Transverse colon (tissue), 4 donors: ENCODE measurements around the gene VTI1A.

Source experiments
- CTCF ChIP-seq, 5 experiments: fragments of 200-600 bp in 3 of 5; fragments of 450-650 bp in 2 of 5; sonication (generic) in 3 of 5; IDR thresholded peaks; 1 replicate in 2 of 5; 2 replicates in 3 of 5; pipeline ENCODE4 v1.5.1; 2016 to 2017; ENCODE audit warnings: antibody characterized with exemption in 5 of 5, inconsistent platforms in 3 of 5, mild to moderate bottlenecking in 2 of 5, moderate library complexity in 1 of 5
- EP300 ChIP-seq: sonication (generic); formaldehyde crosslinking; IDR thresholded peaks from one replicate; pipeline ENCODE4 v1.6.1; 2017; ENCODE audit warnings: antibody characterized with exemption, low read depth
- POLR2A ChIP-seq: fragments of 450-650 bp; IDR thresholded peaks from one replicate; pipeline ENCODE4 v1.6.1; 2016; ENCODE audit warnings: antibody characterized with exemption, mild to moderate bottlenecking, moderate library complexity
- POLR2AphosphoS5 ChIP-seq, 3 donors: sonication (generic); formaldehyde crosslinking; IDR thresholded peaks; one replicate each; pipeline ENCODE4 v1.6.1; 2016; ENCODE audit warnings: antibody characterized with exemption in 3 of 3

GRCh38 chr10:112557197-112557596 is 110.2 kb downstream of the VTI1A start:
- no peak for TF ChIP-seq CTCF (IDR thresholded peaks at IDR 0.05)
- TF ChIP-seq POLR2A: no peak
- no peak for TF ChIP-seq EP300
- TF ChIP-seq POLR2AphosphoS5 (IDR thresholded peaks at IDR 0.05): no peak
